Suprapubic skin (tissue), 4 donors: ENCODE measurements around the gene STX12. TPM values are rescaled to one million over a fixed set of nuclear protein-coding genes. Genes with fewer than 3 reads are reported as not detected.
"Not testable (repeated sequence)": the region's sequence is repeated elsewhere in the genome, so short reads cannot be mapped to it uniquely, and the experiment has no call there.

Experiments
- DNase-seq, 2 donors: peaks; one replicate each; pipeline ENCODE4 v3.0.0-alpha.2; 2019; ENCODE audit warnings: low spot score in 2 of 2
- H3K27ac ChIP-seq: fragments of 200-600 bp; sonication (generic); one replicate; pipeline ENCODE4 v1.5.1; 2019
- H3K27me3 ChIP-seq: fragments of 200-600 bp; sonication (generic); one replicate; pipeline ENCODE4 v1.5.1; 2019
- H3K36me3 ChIP-seq: fragments of 200-600 bp; sonication (generic); one replicate; pipeline ENCODE4 v1.5.1; 2019
- H3K4me1 ChIP-seq: fragments of 200-600 bp; sonication (generic); one replicate; pipeline ENCODE4 v1.5.1; 2019
- H3K4me3 ChIP-seq: fragments of 200-600 bp; sonication (generic); one replicate; pipeline ENCODE4 v1.5.1; 2019; ENCODE audit warnings: mild to moderate bottlenecking
- H3K9me3 ChIP-seq: fragments of 200-600 bp; sonication (generic); one replicate; pipeline ENCODE4 v1.5.1; 2019
- CTCF ChIP-seq, 2 donors: fragments of 200-600 bp in 1 of 2; fragments of 450-650 bp in 1 of 2; sonication (generic) in 1 of 2; IDR thresholded peaks; one replicate each; pipeline ENCODE4 v1.5.1; 2016 to 2019; ENCODE audit warnings: antibody characterized with exemption in 2 of 2, mild to moderate bottlenecking in 1 of 2, moderate library complexity in 1 of 2
- EP300 ChIP-seq: sonication (generic); formaldehyde crosslinking; IDR thresholded peaks from one replicate; pipeline ENCODE4 v1.6.1; 2017; ENCODE audit warnings: antibody characterized with exemption
- POLR2A ChIP-seq, 2 donors: fragments of 450-650 bp; IDR thresholded peaks; one replicate each; pipeline ENCODE4 v1.6.1; 2017; ENCODE audit warnings: antibody characterized with exemption in 2 of 2, mild to moderate bottlenecking in 2 of 2, moderate library complexity in 2 of 2
- POLR2AphosphoS5 ChIP-seq, 3 donors: sonication (generic); formaldehyde crosslinking; IDR thresholded peaks; one replicate each; pipeline ENCODE4 v1.6.1; 2017; ENCODE audit warnings: antibody characterized with exemption in 3 of 3
- WGBS: methylation state at CpG from one replicate; pipeline ENCODE4 v1.1.5; 2018; 5-methylcytosine and 5-hydroxymethylcytosine counted together
- total RNA-seq, 4 donors: library from RNA; depleted of rRNA; stranded (reverse); fragments of >200 nt; gene quantifications; one replicate each; pipeline ENCODE4 v1.1.0, GENCODE V29; 2016

STX12 gene
- total RNA-seq, 4 donors from 2014 or later, result 54.8 to 81.5 (median 72.4) TPM

GRCh38 chr1:27816921-27817630, 44.1 kb downstream of the STX12 start:
- no peak for TF ChIP-seq EP300
- no peak for TF ChIP-seq CTCF (IDR thresholded peaks at IDR 0.05)
- TF ChIP-seq POLR2A (IDR thresholded peaks at IDR 0.05), result no peak
- TF ChIP-seq POLR2AphosphoS5 (IDR thresholded peaks at IDR 0.05), result no peak
- 87% methylated on average over 2 of the region's 2 CpGs for WGBS
- peaks cover 93% of the 10 kb centered on the region for H3K36me3 ChIP-seq

GRCh38 chr1:27821761-27822315, 48.8 kb downstream of the STX12 start:
- no peak for DNase-seq
- H3K4me3 ChIP-seq, result no peak overlapping the region
- H3K36me3 ChIP-seq, result peaks cover 68% of the 10 kb centered on the region
- H3K27ac ChIP-seq, result no peak overlapping the region
- 93% methylated on average over 8 of the region's 8 CpGs for WGBS
- no peaks in the 10 kb centered on the region for H3K4me1 ChIP-seq
- H3K27me3 ChIP-seq, result no peaks in the 10 kb centered on the region
- H3K9me3 ChIP-seq, result no peaks in the 10 kb centered on the region
- no peak for TF ChIP-seq EP300
- no peak for TF ChIP-seq POLR2AphosphoS5 (IDR thresholded peaks at IDR 0.05)
- no peak for TF ChIP-seq POLR2A (IDR thresholded peaks at IDR 0.05)
- TF ChIP-seq CTCF (IDR thresholded peaks at IDR 0.05), result no peak

More at GRCh38 chr1:27816921-27817630, 44.1 kb downstream of the STX12 start:
- H3K4me1 ChIP-seq, result no peaks in the 10 kb centered on the region
- H3K9me3 ChIP-seq, result no peaks in the 10 kb centered on the region
- DNase-seq, result no peak
- H3K27ac ChIP-seq, result no peak overlapping the region
- H3K27me3 ChIP-seq, result no peaks in the 10 kb centered on the region
- H3K4me3 ChIP-seq, result no peak overlapping the region

GRCh38 chr1:27823784-27824183, 50.8 kb downstream of the STX12 start:
- Histone ChIP-seq H3K4me1 (no peaks in the 10 kb centered on the region), H3K27ac (no peak overlapping the region), H3K4me3 (no peak overlapping the region), H3K9me3 (no peaks in the 10 kb centered on the region), H3K36me3 (peaks cover 49% of the 10 kb centered on the region), H3K27me3 (no peaks in the 10 kb centered on the region)
- no peak for DNase-seq
- 92% methylated on average over 4 of the region's 4 CpGs for WGBS
- no peak for TF ChIP-seq EP300
- no peak for TF ChIP-seq CTCF (IDR thresholded peaks at IDR 0.05)
- TF ChIP-seq POLR2AphosphoS5 (IDR thresholded peaks at IDR 0.05), result no peak
- no peak for TF ChIP-seq POLR2A (IDR thresholded peaks at IDR 0.05)

- Histone ChIP-seq H3K27ac (no peak overlapping the region), H3K27me3 (no peaks in the 10 kb centered on the region), H3K36me3 (peaks cover 42% of the 10 kb centered on the region), H3K4me3 (no peak overlapping the region), H3K4me1 (no peaks in the 10 kb centered on the region), H3K9me3 (no peaks in the 10 kb centered on the region)
- TF ChIP-seq CTCF (IDR thresholded peaks at IDR 0.05), result no peak
- TF ChIP-seq POLR2A (IDR thresholded peaks at IDR 0.05), result no peak
- no peak for TF ChIP-seq POLR2AphosphoS5 (IDR thresholded peaks at IDR 0.05)
- no peak for TF ChIP-seq EP300
- 97% methylated on average over 4 of the region's 4 CpGs for WGBS
- DNase-seq, result no peak
These were observed 51.4 kb downstream of the STX12 start for GRCh38 chr1:27824411-27824810.

GRCh38 chr1:27829339-27829960, 56.4 kb downstream of the STX12 start:
- DNase-seq, H3K27me3 ChIP-seq, H3K27ac ChIP-seq, H3K4me3 ChIP-seq, H3K9me3 ChIP-seq: not testable (repeated sequence)
- WGBS, result 93% methylated on average over 4 of the region's 4 CpGs
- H3K4me1 ChIP-seq, result peaks cover 24% of the 10 kb centered on the region
- H3K36me3 ChIP-seq, result peaks cover 11% of the 10 kb centered on the region
